Measurements from ENCODE around the gene CAMTA1. TPM values are rescaled to one million over a fixed set of nuclear protein-coding genes. Genes with fewer than 3 reads are reported as not detected.
A peak's percentile ranks its signal among the peaks of the same experiment; 100 is the strongest.
"Not testable (repeated sequence)": the region's sequence is repeated elsewhere in the genome, so short reads cannot be mapped to it uniquely, and the experiment has no call there.

Gene CAMTA1
- polyA plus RNA-seq, 1 of the 3 experiments (the other 2 are of a cell fraction) = 63.1 TPM

DNA sequence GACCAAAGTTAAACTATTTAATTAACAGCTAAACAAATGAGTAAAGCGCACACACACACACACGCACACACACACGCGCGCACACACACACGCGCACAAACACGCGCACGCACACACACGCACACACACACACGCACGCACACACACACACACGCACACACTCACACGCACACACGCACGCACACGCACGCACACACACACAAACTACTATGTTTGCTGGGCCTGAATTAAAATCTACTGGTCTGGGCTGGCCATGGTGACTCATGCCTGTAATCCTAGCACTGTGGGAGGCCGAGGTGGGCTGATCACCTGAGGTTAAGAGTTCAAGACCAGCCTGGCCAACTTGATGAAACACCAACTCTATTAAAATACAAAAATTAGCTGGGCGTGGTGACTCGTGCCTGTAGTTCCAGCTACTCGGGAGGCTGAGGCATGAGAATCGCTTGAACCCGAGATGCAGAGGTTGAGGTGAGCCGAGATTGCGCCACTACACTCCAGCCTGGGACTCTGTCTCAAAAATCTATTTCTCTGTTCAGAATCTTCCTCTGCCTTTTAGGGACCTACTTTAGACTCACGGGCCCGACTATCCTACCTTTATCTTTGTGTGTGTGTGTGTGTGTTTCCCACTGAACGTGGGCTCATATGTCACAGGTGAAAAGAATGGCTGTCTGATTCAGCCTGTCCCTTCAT, 46.1 kb upstream of the CAMTA1 start:
- ChIA-PET POLR2A (no interaction called here), CTCF (interaction anchor here (1.0 kb wide), 1 partner anchor 56 kb away, joined by 3 read pairs; no protein-coding TSS in a partner anchor)
- Histone ChIP-seq H3F3A (replicated peaks; ENCODE audit: insufficient read depth) (peaks cover 19% of the 10 kb centered on the region), H3K9ac (no peak overlapping the region), H3K9me3 (no peaks in the 10 kb centered on the region), H3K4me3 (ENCODE audit: low read depth in 2 of 2, low read length in 1 of 2) (no peak overlapping the region), H3K9me2 (no peaks in the 10 kb centered on the region), H3K36me3 (replicated peaks in 1 of 2; ENCODE audit: control insufficient read depth in 1 of 2, insufficient read depth in 2 of 2, low read length in 1 of 2) (no peaks in the 10 kb centered on the region), H3K4me1 (ENCODE audit: control insufficient read depth in 1 of 2, insufficient read depth in 2 of 2, low read depth in 1 of 2, low read length in 1 of 2) (peaks cover 0 to 9% of the 10 kb centered on the region in 2 experiments; a peak in 1 of 4 replicates), H4K20me1 (ENCODE audit: insufficient read depth) (no peaks in the 10 kb centered on the region), H3K27me3 (ENCODE audit: insufficient read depth) (no peaks in the 10 kb centered on the region), H3K79me2 (ENCODE audit: insufficient read depth) (no peaks in the 10 kb centered on the region), H3K27ac (ENCODE audit: low read depth in 2 of 2, low read length in 1 of 2) (no peak overlapping the region), H2AFZ (ENCODE audit: low read depth) (no peak overlapping the region), H3K4me2 (no peak overlapping the region)
- TF ChIP-seq, protein P1, sequence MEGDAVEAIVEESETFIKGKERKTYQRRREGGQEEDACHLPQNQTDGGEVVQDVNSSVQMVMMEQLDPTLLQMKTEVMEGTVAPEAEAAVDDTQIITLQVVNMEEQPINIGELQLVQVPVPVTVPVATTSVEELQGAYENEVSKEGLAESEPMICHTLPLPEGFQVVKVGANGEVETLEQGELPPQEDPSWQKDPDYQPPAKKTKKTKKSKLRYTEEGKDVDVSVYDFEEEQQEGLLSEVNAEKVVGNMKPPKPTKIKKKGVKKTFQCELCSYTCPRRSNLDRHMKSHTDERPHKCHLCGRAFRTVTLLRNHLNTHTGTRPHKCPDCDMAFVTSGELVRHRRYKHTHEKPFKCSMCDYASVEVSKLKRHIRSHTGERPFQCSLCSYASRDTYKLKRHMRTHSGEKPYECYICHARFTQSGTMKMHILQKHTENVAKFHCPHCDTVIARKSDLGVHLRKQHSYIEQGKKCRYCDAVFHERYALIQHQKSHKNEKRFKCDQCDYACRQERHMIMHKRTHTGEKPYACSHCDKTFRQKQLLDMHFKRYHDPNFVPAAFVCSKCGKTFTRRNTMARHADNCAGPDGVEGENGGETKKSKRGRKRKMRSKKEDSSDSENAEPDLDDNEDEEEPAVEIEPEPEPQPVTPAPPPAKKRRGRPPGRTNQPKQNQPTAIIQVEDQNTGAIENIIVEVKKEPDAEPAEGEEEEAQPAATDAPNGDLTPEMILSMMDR (IDR thresholded peaks at IDR 0.05) = no peak
- TF ChIP-seq FOXJ3 (CRISPR knock-in tag; IDR thresholded peaks at IDR 0.05) = no peak
- TF ChIP-seq TCF12 (IDR thresholded peaks at IDR 0.05) = no peak
- TF ChIP-seq, protein P2, sequence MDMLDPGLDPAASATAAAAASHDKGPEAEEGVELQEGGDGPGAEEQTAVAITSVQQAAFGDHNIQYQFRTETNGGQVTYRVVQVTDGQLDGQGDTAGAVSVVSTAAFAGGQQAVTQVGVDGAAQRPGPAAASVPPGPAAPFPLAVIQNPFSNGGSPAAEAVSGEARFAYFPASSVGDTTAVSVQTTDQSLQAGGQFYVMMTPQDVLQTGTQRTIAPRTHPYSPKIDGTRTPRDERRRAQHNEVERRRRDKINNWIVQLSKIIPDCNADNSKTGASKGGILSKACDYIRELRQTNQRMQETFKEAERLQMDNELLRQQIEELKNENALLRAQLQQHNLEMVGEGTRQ (IDR thresholded peaks at IDR 0.05; ENCODE audit: borderline replicate concordance, low read depth, low read length) = no peak
- no peak for TF ChIP-seq MEF2A (IDR thresholded peaks at IDR 0.05; ENCODE audit: borderline replicate concordance, low read depth)
- TF ChIP-seq, protein P3, sequence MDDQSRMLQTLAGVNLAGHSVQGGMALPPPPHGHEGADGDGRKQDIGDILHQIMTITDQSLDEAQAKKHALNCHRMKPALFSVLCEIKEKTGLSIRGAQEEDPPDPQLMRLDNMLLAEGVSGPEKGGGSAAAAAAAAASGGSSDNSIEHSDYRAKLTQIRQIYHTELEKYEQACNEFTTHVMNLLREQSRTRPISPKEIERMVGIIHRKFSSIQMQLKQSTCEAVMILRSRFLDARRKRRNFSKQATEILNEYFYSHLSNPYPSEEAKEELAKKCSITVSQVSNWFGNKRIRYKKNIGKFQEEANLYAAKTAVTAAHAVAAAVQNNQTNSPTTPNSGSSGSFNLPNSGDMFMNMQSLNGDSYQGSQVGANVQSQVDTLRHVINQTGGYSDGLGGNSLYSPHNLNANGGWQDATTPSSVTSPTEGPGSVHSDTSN (IDR thresholded peaks at IDR 0.05) = no peak
- TF ChIP-seq MXI1 (IDR thresholded peaks at IDR 0.05; ENCODE audit: low read depth, low read length) = no peak
- TF ChIP-seq RXRA (IDR thresholded peaks at IDR 0.05; ENCODE audit: borderline replicate concordance, low read depth) = no peak
- no peak for TF ChIP-seq JUND (IDR thresholded peaks at IDR 0.05)
- no peak for TF ChIP-seq EP300 (IDR thresholded peaks at IDR 0.05; ENCODE audit: borderline replicate concordance in 1 of 2, low read depth in 1 of 2, low read length in 1 of 2)
- no peak for TF ChIP-seq FOXM1 (IDR thresholded peaks at IDR 0.05; ENCODE audit: low read depth)
- no peak for DNase-seq
- WGBS (ENCODE audit: low lambda C conversion rate) = 83% methylated on average over 30 of the region's 30 CpGs

DNA sequence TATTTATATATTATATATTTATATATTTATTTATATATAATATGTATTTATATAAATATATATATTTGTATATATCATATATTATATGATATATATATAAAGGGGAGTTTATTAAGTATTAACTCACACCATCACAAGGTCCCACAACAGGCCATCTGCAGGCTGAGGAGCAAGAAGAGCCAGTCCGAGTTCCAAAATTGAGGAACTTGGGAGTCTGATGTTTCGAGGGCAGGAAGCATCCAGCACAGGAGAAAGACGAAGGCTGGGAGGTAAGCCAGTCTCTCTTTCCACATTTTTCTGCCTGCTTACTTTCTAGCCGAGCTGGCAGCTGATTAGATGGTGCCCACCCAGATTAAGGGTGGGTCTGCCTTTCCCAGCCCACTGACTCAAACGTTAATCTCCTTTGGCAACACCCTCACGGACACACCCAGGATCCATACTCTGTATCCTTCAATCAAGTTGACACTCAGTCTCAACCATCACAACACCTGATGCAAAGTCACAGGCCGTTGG, 42.5 kb upstream of the CAMTA1 start:
- H3F3A ChIP-seq (replicated peaks; ENCODE audit: insufficient read depth) = peaks cover 20% of the 10 kb centered on the region
- H3K4me1 ChIP-seq (ENCODE audit: control insufficient read depth in 1 of 2, insufficient read depth in 2 of 2, low read depth in 1 of 2, low read length in 1 of 2); H3K9me3 ChIP-seq; H3K36me3 ChIP-seq (replicated peaks in 1 of 2; ENCODE audit: control insufficient read depth in 1 of 2, insufficient read depth in 2 of 2, low read length in 1 of 2); H3K9ac ChIP-seq; H3K4me3 ChIP-seq (ENCODE audit: low read depth in 2 of 2, low read length in 1 of 2); H4K20me1 ChIP-seq (ENCODE audit: insufficient read depth); H3K9me2 ChIP-seq; H3K79me2 ChIP-seq (ENCODE audit: insufficient read depth); H3K27me3 ChIP-seq (ENCODE audit: insufficient read depth); DNase-seq; CTCF ChIA-PET; POLR2A ChIA-PET: not testable (repeated sequence)
- H3K4me2 ChIP-seq = peak overlapping the region; percentile 69; the same call in 1 of the 2 replicates
- peak overlapping the region; percentile 79; the same call in 1 of the 2 replicates for H2AFZ ChIP-seq (ENCODE audit: low read depth)
- peak overlapping the region; percentile 71 to 93; a peak in 3 of 4 replicates for H3K27ac ChIP-seq (ENCODE audit: low read depth in 2 of 2, low read length in 1 of 2)
- WGBS (ENCODE audit: low lambda C conversion rate) = 89% methylated on average over 7 of the region's 7 CpGs
